ENCODE results near the gene RGS7. TPM values are rescaled to one million over a fixed set of nuclear protein-coding genes. Genes with fewer than 3 reads are reported as not detected.

RGS7 gene
- total RNA-seq, 4 donors from 2014 or later, result 0.11 to 0.33 TPM; not detected in 2

DNA sequence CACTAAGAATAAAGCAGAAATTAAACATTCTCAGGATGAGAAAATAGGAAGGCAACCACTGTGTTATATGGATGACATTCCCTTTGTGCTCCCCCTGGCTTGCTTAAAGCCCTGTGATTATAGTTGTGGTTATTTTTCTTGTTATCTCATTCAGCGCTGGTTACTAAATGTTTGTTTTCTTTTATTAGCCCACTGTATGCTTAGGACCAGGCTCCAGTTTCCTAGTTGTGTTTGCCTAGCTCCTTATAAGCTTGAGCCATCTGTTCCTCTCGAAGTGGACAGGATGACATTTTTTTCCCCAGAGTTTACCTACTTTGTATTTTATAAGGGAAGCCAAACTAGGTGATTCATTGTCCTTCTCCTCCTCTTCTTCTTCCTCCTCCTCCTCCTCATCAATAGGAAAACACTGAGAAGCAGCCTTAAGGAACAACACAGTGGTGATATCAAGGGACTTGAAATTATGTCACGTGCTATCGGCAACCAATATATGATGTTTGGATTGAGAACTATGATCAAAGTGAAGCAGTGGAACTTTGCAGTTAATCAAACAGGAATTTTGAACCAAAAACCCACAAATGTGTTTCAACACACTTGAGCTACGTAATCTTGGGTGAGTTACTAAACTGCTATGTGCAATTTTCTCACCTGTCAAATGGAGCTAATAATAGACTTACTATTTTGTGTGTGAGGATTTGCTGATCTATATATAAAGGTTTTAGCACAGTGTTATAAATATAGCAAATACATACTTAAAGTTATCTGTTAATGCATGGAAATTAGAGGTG is 35.1 kb upstream of the RGS7 start:
- H3K4me3 ChIP-seq, result no peak overlapping the region
- 69% methylated on average over 5 of the region's 5 CpGs for WGBS
- peak; percentile 24 for DNase-seq (ENCODE audit: extremely low spot score)

GRCh38 chr1:241390526-241390925 is 33.5 kb upstream of the RGS7 start:
- H3K4me3 ChIP-seq, result no peak overlapping the region
- no peaks in the 10 kb centered on the region for H3K27me3 ChIP-seq
- no peak for TF ChIP-seq EP300 (IDR thresholded peaks at IDR 0.05)
- no peaks in the 10 kb centered on the region for H3K4me1 ChIP-seq
- 71% methylated on average over 2 of the region's 2 CpGs for WGBS
- H3K27ac ChIP-seq (replicated peaks in 1 of 4), result no peak overlapping the region
- intact Hi-C loops (cut with DNase I), result no loop called here
- no peaks in the 10 kb centered on the region for H3K9me3 ChIP-seq
- no peaks in the 10 kb centered on the region for H3K36me3 ChIP-seq
- DNase-seq (ENCODE audit: extremely low spot score), result no peak

More for the DNA sequence above, 35.1 kb upstream of the RGS7 start:
- intact Hi-C loops (cut with DNase I), result no loop called here
- no peaks in the 10 kb centered on the region for H3K9me3 ChIP-seq
- no peaks in the 10 kb centered on the region for H3K36me3 ChIP-seq
- no peaks in the 10 kb centered on the region for H3K27me3 ChIP-seq
- H3K27ac ChIP-seq (replicated peaks in 1 of 4), result no peak overlapping the region
- TF ChIP-seq EP300 (IDR thresholded peaks at IDR 0.05), result no peak
- TF ChIP-seq, protein P1, sequence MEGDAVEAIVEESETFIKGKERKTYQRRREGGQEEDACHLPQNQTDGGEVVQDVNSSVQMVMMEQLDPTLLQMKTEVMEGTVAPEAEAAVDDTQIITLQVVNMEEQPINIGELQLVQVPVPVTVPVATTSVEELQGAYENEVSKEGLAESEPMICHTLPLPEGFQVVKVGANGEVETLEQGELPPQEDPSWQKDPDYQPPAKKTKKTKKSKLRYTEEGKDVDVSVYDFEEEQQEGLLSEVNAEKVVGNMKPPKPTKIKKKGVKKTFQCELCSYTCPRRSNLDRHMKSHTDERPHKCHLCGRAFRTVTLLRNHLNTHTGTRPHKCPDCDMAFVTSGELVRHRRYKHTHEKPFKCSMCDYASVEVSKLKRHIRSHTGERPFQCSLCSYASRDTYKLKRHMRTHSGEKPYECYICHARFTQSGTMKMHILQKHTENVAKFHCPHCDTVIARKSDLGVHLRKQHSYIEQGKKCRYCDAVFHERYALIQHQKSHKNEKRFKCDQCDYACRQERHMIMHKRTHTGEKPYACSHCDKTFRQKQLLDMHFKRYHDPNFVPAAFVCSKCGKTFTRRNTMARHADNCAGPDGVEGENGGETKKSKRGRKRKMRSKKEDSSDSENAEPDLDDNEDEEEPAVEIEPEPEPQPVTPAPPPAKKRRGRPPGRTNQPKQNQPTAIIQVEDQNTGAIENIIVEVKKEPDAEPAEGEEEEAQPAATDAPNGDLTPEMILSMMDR (IDR thresholded peaks at IDR 0.05), result no peak
- H3K4me1 ChIP-seq, result no peaks in the 10 kb centered on the region

- 78% methylated on average over 3 of the region's 3 CpGs for WGBS
- no peaks in the 10 kb centered on the region for H3K9me3 ChIP-seq
- no peaks in the 10 kb centered on the region for H3K36me3 ChIP-seq
- no peak overlapping the region for H3K27ac ChIP-seq (replicated peaks in 1 of 4)
- intact Hi-C loops (cut with DNase I), result no loop called here
- TF ChIP-seq POLR2AphosphoS5 (IDR thresholded peaks at IDR 0.05), result no peak
- TF ChIP-seq, protein P1 (IDR thresholded peaks at IDR 0.05), result no peak
- no peak for TF ChIP-seq EP300 (IDR thresholded peaks at IDR 0.05)
- no peak for TF ChIP-seq POLR2A (IDR thresholded peaks at IDR 0.05; ENCODE audit: low read depth)
- no peak overlapping the region for H3K4me3 ChIP-seq
- DNase-seq (ENCODE audit: extremely low spot score), result peak; percentile 66
- H3K4me1 ChIP-seq, result no peaks in the 10 kb centered on the region
- no peaks in the 10 kb centered on the region for H3K27me3 ChIP-seq
Measured at GRCh38 chr1:241389400-241389799, 32.4 kb upstream of the RGS7 start.

GRCh38 chr1:241387216-241387615 is 30.2 kb upstream of the RGS7 start:
- Histone ChIP-seq H3K36me3 (no peaks in the 10 kb centered on the region), H3K9me3 (peaks cover 0 to under 1% (median 0%) of the 10 kb centered on the region in 4 donors), H3K27ac (replicated peaks in 1 of 4) (no peak overlapping the region), H3K4me3 (no peak overlapping the region), H3K4me1 (no peaks in the 10 kb centered on the region), H3K27me3 (no peaks in the 10 kb centered on the region)
- DNase-seq (ENCODE audit: extremely low spot score), result no peak
- TF ChIP-seq, protein P1 (IDR thresholded peaks at IDR 0.05), result no peak
- TF ChIP-seq POLR2A (IDR thresholded peaks at IDR 0.05; ENCODE audit: low read depth), result no peak
- no peak for TF ChIP-seq EP300 (IDR thresholded peaks at IDR 0.05)
- no peak for TF ChIP-seq POLR2AphosphoS5 (IDR thresholded peaks at IDR 0.05)
- intact Hi-C loops (cut with DNase I), result no loop called here

DNA sequence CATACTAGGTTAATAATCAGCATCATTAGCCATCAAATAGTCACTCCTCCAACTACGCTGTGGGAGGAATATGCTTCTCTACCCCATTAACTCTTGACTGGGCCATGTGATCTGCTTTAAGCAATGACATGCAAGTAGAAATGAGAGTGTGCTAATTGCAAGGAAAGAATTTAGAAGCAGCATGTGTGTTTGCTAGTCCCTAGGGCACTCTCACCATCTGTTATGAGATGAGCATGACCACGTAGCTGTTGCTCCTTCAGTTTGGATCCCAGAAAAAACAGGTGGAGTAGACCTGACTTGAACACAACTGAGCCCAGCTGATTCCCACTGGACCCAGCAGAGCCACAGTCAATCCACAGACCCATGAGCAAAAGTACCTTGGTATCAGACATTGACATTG is 19.7 kb upstream of the RGS7 start:
- Histone ChIP-seq H3K27me3 (no peaks in the 10 kb centered on the region), H3K27ac (replicated peaks in 1 of 4) (no peak overlapping the region), H3K36me3 (no peaks in the 10 kb centered on the region), H3K9me3 (peaks cover 0 to 10% (median under 1%) of the 10 kb centered on the region in 4 donors), H3K4me3 (no peak overlapping the region), H3K4me1 (no peaks in the 10 kb centered on the region)
- DNase-seq (ENCODE audit: extremely low spot score), result no peak
- WGBS, result 64% methylated on average over 2 of the region's 2 CpGs
- no peak for TF ChIP-seq EP300 (IDR thresholded peaks at IDR 0.05)
- TF ChIP-seq, protein P1 (IDR thresholded peaks at IDR 0.05), result no peak
- intact Hi-C loops (cut with DNase I), result no loop called here

Measured in esophagus muscularis mucosa (tissue), 4 donors.